K562 (cell line): ENCODE measurements around the gene MYO1E. TPM values are rescaled to one million over a fixed set of nuclear protein-coding genes. Genes with fewer than 3 reads are reported as not detected.

Source experiments
- ATAC-seq: fragments of 200-7000 bp; cut with Tn5 transposase; 3 replicates; pipeline ENCODE4 v1.9.1; 2020; ENCODE audit warnings: moderate library complexity
- BruUV-seq: library from RNA; stranded (reverse); fragments of 400-500 nt; replicated peaks from 2 replicates; lab custom pipeline; 2021; lab: Mats Ljungman, UMichigan
- CTCF ChIA-PET: fragments of 300-600 bp; formaldehyde crosslinking; extraction: SDS; loops from one replicate; lab custom pipeline; 2021; ENCODE audit warnings: low intra/inter-chr PET ratio; lab: Yijun Ruan, JAX
- POLR2A ChIA-PET: fragments of 300-600, 350-650 bp; sonication (Branson Sonifier 250); formaldehyde crosslinking; extraction: SDS; loops from one replicate; lab custom pipeline; 2021; ENCODE audit warnings: antibody characterized with exemption, inconsistent platforms; lab: Yijun Ruan, JAX
- DNase-seq, 4 experiments: peaks; one replicate each; pipeline versions ENCODE4 v3.0.0 to v3.0.0-alpha.2; 2011 to 2018; ENCODE audit warnings: low spot score in 3 of 4, mixed read lengths in 3 of 4; ENCODE audit errors: extremely low read depth in 1 of 4
- FAIRE-seq: peaks from 2 replicates; lab custom pipeline; 2011; peaks lifted over from hg19 to GRCh38; lab: Jason Lieb, UNC
- H2AFZ ChIP-seq: 2 replicates; pipeline ENCODE4 v1.6.0; 2011; ENCODE audit warnings: low read depth, low read length, control low read depth, inconsistent platforms
- H3K27ac ChIP-seq: fragments of 200-600 bp; 3 replicates; pipeline ENCODE4 v1.8.0; 2011; ENCODE audit warnings: low read depth, mild to moderate bottlenecking, control low read depth, inconsistent platforms, low read length, moderate library complexity, mixed read lengths; ENCODE audit errors: extremely low read depth
- H3K27me3 ChIP-seq, 2 experiments: fragments of 300-600 bp in 1 of 2; 2 replicates in 1 of 2; 3 replicates in 1 of 2; pipeline versions ENCODE4 v1.6.0 to v1.8.0; 2011; ENCODE audit warnings: inconsistent platforms in 2 of 2, low read length in 2 of 2, mild to moderate bottlenecking in 1 of 2, mixed read lengths in 1 of 2, moderate library complexity in 1 of 2; ENCODE audit not compliant: control insufficient read depth in 2 of 2, insufficient read depth in 2 of 2
- H3K36me3 ChIP-seq: fragments of 300-600 bp; 3 replicates; pipeline ENCODE4 v1.8.0; 2011; ENCODE audit warnings: mild to moderate bottlenecking, low read length, inconsistent platforms; ENCODE audit not compliant: control insufficient read depth, insufficient read depth
- H3K4me1 ChIP-seq, 2 experiments: fragments of 200-600 bp in 1 of 2; replicated peaks in 1 of 2; 2 replicates in 1 of 2; 3 replicates in 1 of 2; pipeline versions ENCODE4 v1.5.1 to v1.8.0; 2011; ENCODE audit warnings: inconsistent platforms in 2 of 2, low read length in 2 of 2, mild to moderate bottlenecking in 1 of 2, mixed read lengths in 1 of 2, moderate library complexity in 1 of 2; ENCODE audit not compliant: control insufficient read depth in 2 of 2, insufficient read depth in 2 of 2
- H3K4me2 ChIP-seq: 2 replicates; pipeline ENCODE4 v1.6.1; 2011; ENCODE audit warnings: low read length, control low read depth, inconsistent platforms, mixed read lengths; ENCODE audit not compliant: insufficient read depth
- H3K4me3 ChIP-seq: fragments of 200-600 bp; sonication (generic), shearing (Covaris generic); 2 replicates; pipeline ENCODE4 v1.5.1; 2016; ENCODE audit warnings: control low read depth, inconsistent platforms
- H3K79me2 ChIP-seq: fragments of 200-600 bp; 3 replicates; pipeline ENCODE4 v1.8.0; 2011; ENCODE audit warnings: low read length, inconsistent platforms; ENCODE audit not compliant: control insufficient read depth, insufficient read depth
- H3K9ac ChIP-seq, 2 experiments: 2 replicates each; pipeline versions ENCODE4 v1.6.0 to v1.6.1; 2011; ENCODE audit warnings: low read depth in 2 of 2, low read length in 2 of 2, control low read depth in 1 of 2, inconsistent platforms in 1 of 2, mild to moderate bottlenecking in 1 of 2, mixed read lengths in 1 of 2; ENCODE audit not compliant: insufficient read depth in 1 of 2
- H3K9me1 ChIP-seq: one replicate; pipeline ENCODE4 v1.6.0; 2011; ENCODE audit warnings: inconsistent platforms, mild to moderate bottlenecking, low read length, moderate library complexity; ENCODE audit not compliant: control insufficient read depth, insufficient read depth
- H3K9me3 ChIP-seq: replicated peaks from 2 replicates; pipeline ENCODE4 v1.5.1; 2011; ENCODE audit warnings: low read depth, low read length, inconsistent platforms; ENCODE audit not compliant: control insufficient read depth, insufficient read depth
- H4K20me1 ChIP-seq: replicated peaks from 2 replicates; pipeline ENCODE4 v1.6.1; 2011; ENCODE audit warnings: low read length, inconsistent platforms, mixed read lengths; ENCODE audit not compliant: control insufficient read depth, insufficient read depth
- CTCF ChIP-seq, 3 experiments: IDR thresholded peaks in 2 of 3; conservative IDR thresholded peaks in 1 of 3; 2 replicates each; pipeline ENCODE4 v1.5.1; 2011 to 2012; ENCODE audit warnings: low read length in 3 of 3, mild to moderate bottlenecking in 3 of 3, control low read depth in 2 of 3, improper control_type of control experiment in 1 of 3, inconsistent platforms in 1 of 3, low read depth in 1 of 3, mixed read lengths in 1 of 3, moderate library complexity in 1 of 3; ENCODE audit not compliant: insufficient read depth in 2 of 3
- HMBOX1 ChIP-seq: sonication (generic); IDR thresholded peaks from 2 replicates; pipeline ENCODE4 v1.6.1; 2016
- PRDM10 ChIP-seq: fragments of 450-650 bp; IDR thresholded peaks from 2 replicates; pipeline ENCODE4 v1.6.1; 2018; ENCODE audit not compliant: partially characterized antibody
- PRPF4 ChIP-seq: fragments of 200-400 bp; formaldehyde crosslinking; IDR thresholded peaks from one replicate; pipeline ENCODE4 v1.6.1; 2017; ENCODE audit warnings: low read length, low read depth, mild to moderate bottlenecking; ENCODE audit not compliant: insufficient read depth, poor library complexity, severe bottlenecking
- RAD51 ChIP-seq: fragments of 450-650 bp; IDR thresholded peaks from 2 replicates; pipeline ENCODE4 v1.7.1; 2016; ENCODE audit warnings: low read depth, mild to moderate bottlenecking, borderline replicate concordance
- RHOXF2B ChIP-seq: fragments of 250-450 bp; sonication (Bioruptor Pico); conservative IDR thresholded peaks from 2 replicates; pipeline ENCODE4 v1.5.1; 2021
- RNF219 ChIP-seq: fragments of 250-450 bp; sonication (Bioruptor Pico); IDR thresholded peaks from 2 replicates; pipeline ENCODE4 v1.5.0; 2022; ENCODE audit warnings: mild to moderate bottlenecking
- RUNX1 ChIP-seq: sonication (generic); IDR thresholded peaks from 2 replicates; pipeline ENCODE4 v1.6.1; 2016; ENCODE audit warnings: antibody characterized with exemption, low read depth
- SREBF2 ChIP-seq: sonication (generic); formaldehyde crosslinking; IDR thresholded peaks from 2 replicates; pipeline ENCODE4 v1.4.0; 2020; ENCODE audit warnings: mild to moderate bottlenecking, missing genetic modification reagents
- SRSF7 ChIP-seq: fragments of 200-400 bp; formaldehyde crosslinking; optimal IDR thresholded peaks from 2 replicates; pipeline ENCODE3; 2017; ENCODE audit warnings: mild to moderate bottlenecking, low read depth, low read length
- XRCC3 ChIP-seq: fragments of 450-650 bp; IDR thresholded peaks from 2 replicates; pipeline ENCODE4 v1.6.1; 2017; ENCODE audit warnings: mild to moderate bottlenecking, moderate library complexity
- ZFPM2 ChIP-seq: fragments of 250-450 bp; sonication (Bioruptor Pico); IDR thresholded peaks from 2 replicates; pipeline ENCODE4 v1.5.1; 2022; ENCODE audit warnings: mild to moderate bottlenecking
- ZNF121 ChIP-seq: sonication (generic); formaldehyde crosslinking; conservative IDR thresholded peaks from 2 replicates; pipeline ENCODE4 v1.8.0; 2022; ENCODE audit warnings: missing genetic modification reagents
- ZNF561 ChIP-seq: fragments of 450-650 bp; formaldehyde crosslinking; conservative IDR thresholded peaks from 2 replicates; pipeline ENCODE4 v1.4.0; 2020; ENCODE audit warnings: mild to moderate bottlenecking, moderate library complexity
- WGBS: fragments of 100-300 bp; shearing (Covaris generic); methylation state at CpG from one replicate; pipeline ENCODE4 v1.1.6; 2016; ENCODE audit warnings: low coverage, mixed read lengths; ENCODE audit not compliant: insufficient coverage; ENCODE audit errors: missing lambda C conversion rate; 5-methylcytosine and 5-hydroxymethylcytosine counted together
- in situ Hi-C: fragments of 300-500 bp; cut with MboI; formaldehyde crosslinking; loops from 4 replicates; pipeline ENCODE4 v1.15.0; 2018; ENCODE audit warnings: inconsistent platforms, mixed read lengths
- intact Hi-C: fragments of 100-400 bp; cut with micrococcal nuclease; formaldehyde crosslinking; loops from 2 replicates; pipeline ENCODE4 v1.14.2; 2022
- polyA plus RNA-seq, 8 experiments: library from polyadenylated mRNA; depleted of rRNA in 4 of 8; stranded (reverse) in 5 of 8; unstranded in 3 of 8; fragments of >200 nt; fragmentation: Nextera tagmentation in 2 of 8; fragmentation: Illumina TruSeq in 1 of 8; extraction: Ambion mirVana in 2 of 8; extraction: Trizol in 1 of 8; gene quantifications; 2 replicates each; pipeline versions ENCODE4 v1.2.1 to v1.2.3, GENCODE V29; 2011 to 2014; ENCODE audit warnings: inconsistent platforms in 1 of 8, missing spikeins in 1 of 8
- total RNA-seq, 7 experiments: library from RNA; depleted of rRNA in 6 of 7; stranded (reverse); fragments of >200 nt in 6 of 7; fragmentation: Illumina TruSeq in 2 of 7; extraction: Trizol in 2 of 7; gene quantifications; 2 replicates each; pipeline versions ENCODE4 v1.2.1 to v1.2.3, GENCODE V29; 2011 to 2021; ENCODE audit warnings: low replicate concordance in 1 of 7

Gene MYO1E
- total and polyA plus RNA-seq, 9 of the 15 experiments (the other 6 are each of a cell fraction or from before 2014, with no cell fraction given) = under 0.01 to 0.44 (median 0.01) TPM; not detected in 6

GRCh38 chr15:59180945-59181600 is 191.6 kb downstream of the MYO1E start:
- no TSS peak for BruUV-seq
- Histone ChIP-seq H4K20me1 (no peaks in the 10 kb centered on the region), H3K4me3 (no peak overlapping the region), H3K36me3 (no peaks in the 10 kb centered on the region), H3K9me3 (peaks cover 3% of the 10 kb centered on the region; the same call in 1 of the 2 replicates), H3K4me2 (no peak overlapping the region), H3K27ac (no peak overlapping the region), H3K79me2 (no peaks in the 10 kb centered on the region), H3K9ac (no peak overlapping the region), H3K27me3 (peaks cover 17 to 27% of the 10 kb centered on the region in 2 experiments), H2AFZ (no peak overlapping the region), H3K9me1 (no peaks in the 10 kb centered on the region), H3K4me1 (no peaks in the 10 kb centered on the region)
- no peak for ATAC-seq
- CTCF ChIA-PET = no interaction called here
- DNase-seq = no peak
- WGBS = 2% methylated on average over 5 of the region's 5 CpGs
- no peak for FAIRE-seq
- in situ Hi-C loops (no loop called here), intact Hi-C loops (no loop called here)
- POLR2A ChIA-PET = interaction anchor here (1.3 kb wide), 1 partner anchor 11 kb away, joined by 3 read pairs; no protein-coding TSS in a partner anchor
- TF ChIP-seq HMBOX1 (no peak), SRSF7 (no peak), PRDM10 (no peak), RAD51 (no peak), RNF219 (CRISPR knock-in tag) (no peak), RHOXF2B (CRISPR knock-in tag) (no peak), PRPF4 (no peak), ZNF121 (no peak), RUNX1 (no peak), ZNF561 (CRISPR knock-in tag) (no peak), SREBF2 (CRISPR knock-in tag) (no peak), XRCC3 (no peak), CTCF (IDR thresholded peaks at IDR 0.05 in 2 of 3, conservative IDR thresholded peaks at IDR 0.05 in 1 of 3; ENCODE audit: insufficient read depth in 2 of 3, low read depth in 1 of 3, low read length in 3 of 3) (no peak), ZFPM2 (CRISPR knock-in tag) (no peak)
